Hepatocyte (in vitro differentiated cells): ENCODE results near the gene COP1.

Source experiments
- EZH2 ChIP-seq: fragments of 200-600 bp; sonication (generic); IDR thresholded peaks from 2 replicates; pipeline ENCODE4 v1.6.1; 2016; ENCODE audit warnings: antibody characterized with exemption, mild to moderate bottlenecking, borderline replicate concordance
- EZH2phosphoT487 ChIP-seq: fragments of 200-600 bp; sonication (generic); IDR thresholded peaks from one replicate; pipeline ENCODE4 v1.6.1; 2018; ENCODE audit warnings: antibody characterized with exemption, mild to moderate bottlenecking, low read depth, moderate library complexity; ENCODE audit not compliant: unreplicated experiment, severe bottlenecking
- TF ChIP-seq, protein P1 (sequence below): fragments of 200-600 bp; sonication (generic); IDR thresholded peaks from 2 replicates; pipeline ENCODE4 v1.5.1; 2016; ENCODE audit warnings: antibody characterized with exemption, mild to moderate bottlenecking; ENCODE audit not compliant: poor library complexity

DNA sequence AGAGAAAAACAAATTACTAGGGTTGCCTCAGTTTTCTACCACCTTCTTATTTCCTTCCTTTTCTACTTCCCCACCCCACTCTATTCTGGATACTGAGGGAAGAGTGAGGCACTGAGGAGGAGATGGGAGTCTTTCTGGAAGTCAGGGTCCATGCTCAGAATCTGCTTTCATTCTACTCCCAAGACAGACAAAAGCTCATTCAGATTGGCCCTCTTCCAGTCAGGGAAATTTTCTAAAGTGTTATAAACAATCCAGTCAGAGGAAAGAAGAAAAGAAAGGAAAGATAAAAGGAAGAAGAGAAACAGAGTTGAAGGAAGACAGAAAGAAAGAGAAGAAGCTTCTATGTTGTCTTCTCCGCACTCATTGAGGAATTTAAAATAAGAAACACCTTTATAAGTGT is 228.6 kb downstream of the COP1 start:
- TF ChIP-seq, protein P1, sequence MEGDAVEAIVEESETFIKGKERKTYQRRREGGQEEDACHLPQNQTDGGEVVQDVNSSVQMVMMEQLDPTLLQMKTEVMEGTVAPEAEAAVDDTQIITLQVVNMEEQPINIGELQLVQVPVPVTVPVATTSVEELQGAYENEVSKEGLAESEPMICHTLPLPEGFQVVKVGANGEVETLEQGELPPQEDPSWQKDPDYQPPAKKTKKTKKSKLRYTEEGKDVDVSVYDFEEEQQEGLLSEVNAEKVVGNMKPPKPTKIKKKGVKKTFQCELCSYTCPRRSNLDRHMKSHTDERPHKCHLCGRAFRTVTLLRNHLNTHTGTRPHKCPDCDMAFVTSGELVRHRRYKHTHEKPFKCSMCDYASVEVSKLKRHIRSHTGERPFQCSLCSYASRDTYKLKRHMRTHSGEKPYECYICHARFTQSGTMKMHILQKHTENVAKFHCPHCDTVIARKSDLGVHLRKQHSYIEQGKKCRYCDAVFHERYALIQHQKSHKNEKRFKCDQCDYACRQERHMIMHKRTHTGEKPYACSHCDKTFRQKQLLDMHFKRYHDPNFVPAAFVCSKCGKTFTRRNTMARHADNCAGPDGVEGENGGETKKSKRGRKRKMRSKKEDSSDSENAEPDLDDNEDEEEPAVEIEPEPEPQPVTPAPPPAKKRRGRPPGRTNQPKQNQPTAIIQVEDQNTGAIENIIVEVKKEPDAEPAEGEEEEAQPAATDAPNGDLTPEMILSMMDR = no peak
- TF ChIP-seq EZH2 (no peak), EZH2phosphoT487 (no peak)
